Midbrain (tissue), 1 donor: ENCODE data around the gene KAZALD1.

Experiments
- DNase-seq: peaks from one replicate; lab custom pipeline; 2025; lab: John Stamatoyannopoulos, UW

KAZALD1 gene

DNA sequence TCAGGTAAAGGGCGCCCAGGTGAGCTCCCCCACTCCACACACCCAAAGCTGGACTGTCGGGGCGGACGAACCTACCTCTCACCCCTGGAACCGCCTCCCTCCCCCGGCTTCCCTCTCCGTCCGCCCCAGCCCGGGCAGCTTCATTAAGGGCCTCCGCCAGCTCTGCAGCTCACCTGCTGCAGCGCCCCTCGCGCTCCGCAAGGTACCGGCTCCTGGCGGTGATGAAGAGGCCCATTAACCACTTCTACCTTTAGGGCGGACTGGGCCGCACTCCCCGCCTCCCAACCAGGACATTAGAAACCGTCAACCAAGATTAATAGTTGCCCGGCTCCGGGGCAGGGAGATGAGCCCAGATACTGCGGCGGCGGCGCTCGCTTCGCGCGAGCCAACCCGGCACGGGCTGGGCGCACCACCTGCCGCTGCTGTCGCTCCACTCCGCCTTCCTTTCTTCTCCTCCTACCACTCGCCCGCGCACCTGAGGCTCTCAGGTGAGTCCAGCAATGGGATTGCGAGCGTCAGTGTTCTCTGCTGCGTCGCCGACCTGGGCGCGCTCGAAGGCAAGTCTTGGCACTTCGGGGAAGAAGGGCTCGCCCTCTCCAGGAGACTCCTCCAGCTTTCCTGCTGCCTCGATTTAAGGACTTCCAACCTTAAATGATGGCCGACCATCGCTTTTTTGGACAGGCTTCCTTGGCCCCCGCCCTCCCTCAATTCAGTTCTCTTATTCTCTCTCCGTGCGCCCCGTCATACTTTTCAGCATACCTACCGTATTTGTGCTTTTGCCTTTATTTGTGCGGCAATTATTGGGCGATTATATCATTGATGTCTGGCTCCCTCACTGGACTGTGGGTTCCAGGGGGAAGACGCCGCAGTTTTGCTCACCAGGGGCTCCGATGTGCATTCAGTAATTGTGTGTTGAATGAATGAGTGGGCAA is 13.6 kb upstream of the KAZALD1 start:
- no peak for DNase-seq

- DNase-seq = peak; percentile 4
Observed at GRCh38 chr10:101050208-101051069, 11.3 kb upstream of the KAZALD1 start.

DNA sequence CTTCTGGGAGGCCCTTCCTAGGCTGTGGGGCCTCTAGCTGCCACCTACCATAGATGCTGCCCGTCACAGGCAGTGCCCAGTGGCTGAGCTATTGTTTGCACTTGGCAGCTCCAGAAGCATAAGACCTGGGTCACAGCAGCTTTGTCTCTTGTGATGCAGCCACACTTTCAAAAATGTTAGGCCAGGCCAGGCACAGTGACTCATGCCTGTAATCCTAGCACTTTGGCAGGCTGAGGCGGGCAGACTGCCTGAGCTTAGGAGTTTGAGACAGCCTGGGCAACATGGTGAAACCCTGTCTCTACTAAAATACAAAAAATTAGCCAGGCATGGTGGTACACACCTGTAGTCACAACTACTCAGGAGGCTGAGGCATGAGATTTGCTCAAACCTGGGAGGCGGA is 9.5 kb upstream of the KAZALD1 start:
- no peak for DNase-seq

- DNase-seq = no peak
Observed at GRCh38 chr10:101053516-101053915, 8.3 kb upstream of the KAZALD1 start.

DNA sequence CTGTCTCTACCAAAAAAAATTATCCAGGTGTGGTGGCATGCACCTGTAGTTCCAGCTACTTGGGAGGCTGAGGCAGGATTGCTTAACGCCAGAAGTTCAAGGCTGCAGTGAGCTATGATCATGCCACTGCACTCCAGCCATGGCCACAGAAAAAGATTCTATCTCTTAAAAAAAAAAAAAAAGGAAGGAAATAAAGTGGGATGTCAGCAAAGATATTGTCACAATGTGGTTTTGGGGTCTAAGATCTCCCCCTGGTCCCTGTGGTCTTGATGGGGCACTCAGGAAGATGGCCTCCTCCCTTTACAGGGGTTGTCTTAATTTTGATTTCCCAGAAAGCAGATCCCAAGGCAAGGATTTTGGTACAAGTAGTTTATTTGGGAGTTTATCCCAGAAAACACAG is 7.4 kb upstream of the KAZALD1 start:
- DNase-seq = no peak

DNA sequence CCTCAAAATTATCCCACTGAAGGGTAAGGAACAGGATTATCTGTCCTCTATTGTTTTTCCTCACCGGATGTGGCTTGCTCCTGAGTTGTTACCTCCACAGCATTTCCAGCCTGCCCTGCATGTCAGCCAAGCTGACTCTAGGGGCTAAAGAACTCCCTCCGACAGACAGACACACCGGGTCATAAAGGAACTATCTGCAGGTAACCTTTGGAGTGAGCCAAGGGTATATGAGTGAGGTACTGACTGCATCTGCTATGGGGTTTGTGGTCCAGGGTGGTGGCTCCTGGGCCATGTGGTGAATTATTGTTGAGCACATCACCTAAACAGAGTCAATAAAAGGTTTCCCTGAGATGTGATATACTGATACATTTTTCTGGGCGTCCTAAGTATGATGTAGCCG is 6.9 kb upstream of the KAZALD1 start:
- no peak for DNase-seq

DNA sequence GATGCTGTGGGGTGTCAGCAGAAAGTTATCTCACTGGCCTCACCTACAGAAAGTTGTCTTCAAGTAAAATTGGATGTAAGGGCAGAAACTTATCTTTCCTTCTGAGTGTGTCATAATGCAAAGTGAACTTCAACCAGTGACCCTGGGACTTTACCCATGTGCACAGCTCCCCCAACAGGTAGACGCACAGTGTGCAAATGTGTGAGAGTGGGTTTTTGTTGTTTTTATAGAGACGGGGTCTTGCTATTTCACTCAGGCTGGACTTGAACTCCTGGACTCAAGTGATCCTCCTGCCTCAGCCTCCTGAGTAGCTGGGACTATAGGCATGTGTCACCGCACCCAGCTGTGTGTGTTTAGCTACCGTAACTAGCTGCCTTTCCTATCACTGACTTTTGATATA is 6.4 kb upstream of the KAZALD1 start:
- no peak for DNase-seq

DNA sequence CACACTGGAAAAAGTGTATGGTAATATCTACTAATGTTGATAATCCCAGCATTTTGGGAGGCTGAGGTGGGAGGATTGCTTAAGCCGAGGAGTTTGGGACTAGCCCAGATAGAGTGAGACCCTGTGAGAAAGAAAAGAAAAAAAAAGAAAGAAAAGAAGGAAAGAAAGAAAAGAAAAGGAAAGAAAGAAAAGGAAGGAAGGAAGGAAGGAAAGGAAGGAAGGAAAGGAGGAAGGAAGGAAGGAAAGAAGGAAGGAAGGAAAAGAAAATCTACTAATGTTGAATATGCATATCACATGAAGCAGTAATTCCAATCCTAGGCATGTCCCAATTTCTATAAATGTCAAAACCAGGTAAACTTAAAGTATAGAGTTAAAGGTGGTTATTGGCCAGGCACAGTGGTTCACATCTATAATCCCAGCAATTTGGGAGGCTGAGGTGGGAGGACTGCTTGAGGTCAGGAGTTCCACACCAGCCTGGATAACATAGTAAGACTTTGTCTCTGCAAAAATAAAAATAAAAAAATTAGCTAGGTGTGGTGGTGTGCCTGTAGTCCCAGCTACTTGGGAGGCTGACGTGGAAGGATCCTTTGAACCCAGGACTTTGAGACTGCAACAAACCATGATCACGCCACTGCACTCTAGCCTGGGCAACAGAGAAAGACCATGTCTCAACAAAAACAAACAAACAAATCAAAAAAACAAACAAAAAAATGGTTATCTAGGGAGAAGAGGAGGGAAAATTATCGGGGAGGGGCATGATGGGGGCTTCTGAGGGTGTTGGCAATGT is 5.2 kb upstream of the KAZALD1 start:
- DNase-seq = no peak

GRCh38 chr10:101060036-101060950 is 1.5 kb upstream of the KAZALD1 start:
- peak; percentile 91 for DNase-seq

- DNase-seq = no peak
Observed at GRCh38 chr10:101060951-101061623, 702 bp upstream of the KAZALD1 start.

DNA sequence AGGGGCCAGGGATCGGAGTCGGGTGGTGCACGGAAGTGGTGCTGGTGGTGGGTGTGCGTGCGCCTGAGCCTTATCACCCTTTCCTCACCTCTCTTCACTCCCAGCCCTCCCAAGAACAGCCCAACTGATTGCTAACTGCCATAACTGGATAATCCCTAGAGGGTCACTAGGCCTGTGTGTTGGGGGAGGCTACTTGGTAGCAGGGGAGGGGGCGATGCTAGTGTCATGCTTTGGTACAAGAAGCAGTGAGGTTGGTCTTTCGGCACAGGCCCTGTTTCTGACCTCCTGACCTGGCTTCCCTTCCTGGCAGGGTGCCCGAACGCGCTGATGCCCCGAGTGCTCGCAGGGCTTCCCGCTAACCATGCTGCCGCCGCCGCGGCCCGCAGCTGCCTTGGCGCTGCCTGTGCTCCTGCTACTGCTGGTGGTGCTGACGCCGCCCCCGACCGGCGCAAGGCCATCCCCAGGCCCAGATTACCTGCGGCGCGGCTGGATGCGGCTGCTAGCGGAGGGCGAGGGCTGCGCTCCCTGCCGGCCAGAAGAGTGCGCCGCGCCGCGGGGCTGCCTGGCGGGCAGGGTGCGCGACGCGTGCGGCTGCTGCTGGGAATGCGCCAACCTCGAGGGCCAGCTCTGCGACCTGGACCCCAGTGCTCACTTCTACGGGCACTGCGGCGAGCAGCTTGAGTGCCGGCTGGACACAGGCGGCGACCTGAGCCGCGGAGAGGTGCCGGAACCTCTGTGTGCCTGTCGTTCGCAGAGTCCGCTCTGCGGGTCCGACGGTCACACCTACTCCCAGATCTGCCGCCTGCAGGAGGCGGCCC is 652 bp downstream of the KAZALD1 start:
- DNase-seq = no peak

- DNase-seq = no peak
Observed at GRCh38 chr10:101063050-101063525, 1.3 kb downstream of the KAZALD1 start.

- DNase-seq = no peak
Observed at GRCh38 chr10:101063548-101064414, 2.0 kb downstream of the KAZALD1 start.

DNA sequence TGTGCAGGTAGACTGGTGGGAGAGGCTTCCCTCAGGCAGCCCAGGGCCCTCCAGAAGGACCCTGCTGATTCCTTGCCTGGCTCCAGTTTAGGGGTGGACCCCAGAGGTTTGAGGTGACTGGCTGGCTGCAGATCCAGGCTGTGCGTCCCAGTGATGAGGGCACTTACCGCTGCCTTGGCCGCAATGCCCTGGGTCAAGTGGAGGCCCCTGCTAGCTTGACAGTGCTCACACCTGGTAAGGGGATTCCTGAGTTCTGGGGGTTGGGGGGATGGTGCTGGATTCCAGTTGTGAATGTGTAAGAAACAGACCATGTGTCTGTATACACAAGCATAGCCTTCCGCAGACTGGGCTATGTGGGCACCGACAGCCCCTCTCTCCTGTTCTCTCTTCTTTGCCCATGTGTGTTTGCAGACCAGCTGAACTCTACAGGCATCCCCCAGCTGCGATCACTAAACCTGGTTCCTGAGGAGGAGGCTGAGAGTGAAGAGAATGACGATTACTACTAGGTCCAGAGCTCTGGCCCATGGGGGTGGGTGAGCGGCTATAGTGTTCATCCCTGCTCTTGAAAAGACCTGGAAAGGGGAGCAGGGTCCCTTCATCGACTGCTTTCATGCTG is 2.7 kb downstream of the KAZALD1 start:
- no peak for DNase-seq

DNA sequence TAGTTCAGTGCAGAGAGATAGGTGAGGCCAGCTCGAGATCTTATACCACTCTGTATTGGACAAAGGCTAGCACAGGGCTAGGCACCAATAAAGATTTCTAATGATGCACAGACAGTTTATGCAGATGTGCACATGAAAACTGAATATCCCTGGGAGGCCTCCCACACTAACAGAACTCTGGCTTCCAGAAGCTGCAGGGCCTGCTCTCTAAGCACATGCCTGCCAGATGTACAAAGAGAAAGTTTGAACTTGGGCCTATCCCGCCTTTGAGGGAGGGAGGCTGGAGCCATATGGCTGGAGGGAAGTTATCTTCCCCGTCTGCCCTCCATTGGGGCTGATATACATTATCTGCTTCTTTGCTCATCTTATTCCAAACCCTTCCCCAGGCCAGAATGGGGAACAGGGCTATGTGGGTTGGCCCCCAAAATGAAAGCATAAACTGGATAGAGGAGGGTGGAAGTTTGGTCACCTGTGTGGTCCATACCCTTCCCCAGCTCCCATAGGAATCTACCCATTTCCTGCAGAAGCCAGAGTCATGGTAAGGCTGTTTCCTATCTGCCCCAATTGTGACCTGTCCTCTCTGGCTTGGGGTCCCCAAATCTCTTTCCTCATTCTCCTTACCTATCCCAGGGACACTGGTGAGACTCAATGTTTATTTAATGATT is 3.8 kb downstream of the KAZALD1 start:
- DNase-seq = no peak

- no peak for DNase-seq
Observed at GRCh38 chr10:101066146-101066895, 4.5 kb downstream of the KAZALD1 start.

- DNase-seq = no peak
Observed at GRCh38 chr10:101066896-101067355, 5.1 kb downstream of the KAZALD1 start.
